Breast epithelium (tissue), 3 donors: ENCODE results near the gene UQCRHL.

ENCODE experiments used
- POLR2A ChIP-seq: fragments of 450-650 bp; IDR thresholded peaks from one replicate; pipeline ENCODE4 v1.6.1; 2016; ENCODE audit warnings: antibody characterized with exemption, mild to moderate bottlenecking, moderate library complexity
- POLR2AphosphoS5 ChIP-seq, 3 donors: sonication (generic); formaldehyde crosslinking; IDR thresholded peaks; one replicate each; pipeline ENCODE4 v1.6.1; 2017; ENCODE audit warnings: antibody characterized with exemption in 3 of 3
- TF ChIP-seq, protein P1 (sequence below), 3 donors: fragments of 450-650 bp; IDR thresholded peaks; one replicate each; pipeline ENCODE4 v1.5.1; 2016 to 2017; ENCODE audit warnings: antibody characterized with exemption in 3 of 3, mild to moderate bottlenecking in 3 of 3, moderate library complexity in 3 of 3

DNA sequence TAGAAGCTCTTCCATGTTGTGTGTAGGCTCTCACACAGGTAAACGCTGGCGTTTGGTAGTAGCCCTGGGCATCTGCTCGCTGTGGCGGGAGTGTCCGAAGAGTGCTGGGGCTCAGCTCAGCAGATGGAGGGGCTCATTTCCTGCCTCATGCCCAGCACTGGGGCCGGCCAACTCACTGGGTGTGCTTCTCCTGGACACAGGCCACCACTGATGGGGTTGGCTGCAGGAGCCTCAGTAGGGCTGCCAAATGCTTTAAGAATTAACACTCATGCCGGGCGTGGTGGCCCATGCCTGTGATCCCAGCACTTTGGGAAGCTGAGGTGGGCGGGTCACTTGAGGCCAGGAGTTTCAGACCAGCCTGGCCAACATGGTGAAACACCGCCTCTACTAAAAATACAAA lies 20.9 kb downstream of the UQCRHL start:
- TF ChIP-seq POLR2A (no peak), POLR2AphosphoS5 (IDR thresholded peaks at IDR 0.05) (no peak)
- TF ChIP-seq, protein P1, sequence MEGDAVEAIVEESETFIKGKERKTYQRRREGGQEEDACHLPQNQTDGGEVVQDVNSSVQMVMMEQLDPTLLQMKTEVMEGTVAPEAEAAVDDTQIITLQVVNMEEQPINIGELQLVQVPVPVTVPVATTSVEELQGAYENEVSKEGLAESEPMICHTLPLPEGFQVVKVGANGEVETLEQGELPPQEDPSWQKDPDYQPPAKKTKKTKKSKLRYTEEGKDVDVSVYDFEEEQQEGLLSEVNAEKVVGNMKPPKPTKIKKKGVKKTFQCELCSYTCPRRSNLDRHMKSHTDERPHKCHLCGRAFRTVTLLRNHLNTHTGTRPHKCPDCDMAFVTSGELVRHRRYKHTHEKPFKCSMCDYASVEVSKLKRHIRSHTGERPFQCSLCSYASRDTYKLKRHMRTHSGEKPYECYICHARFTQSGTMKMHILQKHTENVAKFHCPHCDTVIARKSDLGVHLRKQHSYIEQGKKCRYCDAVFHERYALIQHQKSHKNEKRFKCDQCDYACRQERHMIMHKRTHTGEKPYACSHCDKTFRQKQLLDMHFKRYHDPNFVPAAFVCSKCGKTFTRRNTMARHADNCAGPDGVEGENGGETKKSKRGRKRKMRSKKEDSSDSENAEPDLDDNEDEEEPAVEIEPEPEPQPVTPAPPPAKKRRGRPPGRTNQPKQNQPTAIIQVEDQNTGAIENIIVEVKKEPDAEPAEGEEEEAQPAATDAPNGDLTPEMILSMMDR (IDR thresholded peaks at IDR 0.05) = no peak
